HK-2 (cell line): ENCODE results near the gene RASA4B.
"Not testable (repeated sequence)": the region's sequence is repeated elsewhere in the genome, so short reads cannot be mapped to it uniquely, and the experiment has no call there.

Experiments used
- DNase-seq: peaks from one replicate; pipeline ENCODE4 v3.0.0-alpha.2; 2018; ENCODE audit not compliant: unreplicated experiment

The RASA4B gene

GRCh38 chr7:102474116-102474515 lies 43.5 kb downstream of the RASA4B start:
- not testable (repeated sequence) for DNase-seq

GRCh38 chr7:102473271-102473991 lies 44.1 kb downstream of the RASA4B start:
- DNase-seq: no peak

- DNase-seq: no peak
Observed at GRCh38 chr7:102472126-102473041, 45.2 kb downstream of the RASA4B start.

- DNase-seq: no peak
Observed at GRCh38 chr7:102471791-102472125, 45.8 kb downstream of the RASA4B start.

- DNase-seq: no peak
Observed at GRCh38 chr7:102469972-102470825, 47.4 kb downstream of the RASA4B start.

- DNase-seq: no peak
Observed at GRCh38 chr7:102469351-102469971, 48.1 kb downstream of the RASA4B start.

- no peak for DNase-seq
Observed at GRCh38 chr7:102468478-102469350, 48.9 kb downstream of the RASA4B start.

- DNase-seq: no peak
Observed at GRCh38 chr7:102467581-102468477, 49.7 kb downstream of the RASA4B start.

GRCh38 chr7:102466097-102466496 lies 51.5 kb downstream of the RASA4B start:
- DNase-seq: no peak

GRCh38 chr7:102464577-102465280 lies 52.8 kb downstream of the RASA4B start, which contains the start of the genes ALKBH4 and LRWD1:
TSS of gene ALKBH4 (minus strand) at chr7:102464863. CDS start at chr7:102464836, 27 bp downstream.
TSS of gene LRWD1 (plus strand) at chr7:102464984. CDS start at chr7:102465081, 97 bp downstream.
- DNase-seq: peak; percentile 96

GRCh38 chr7:102463841-102464576 lies 53.6 kb downstream of the RASA4B start:
- no peak for DNase-seq

GRCh38 chr7:102460467-102460866 lies 57.1 kb downstream of the RASA4B start:
- no peak for DNase-seq

- no peak for DNase-seq
Observed at GRCh38 chr7:102459221-102459844, 58.2 kb downstream of the RASA4B start.

GRCh38 chr7:102457352-102457924 lies 60.1 kb downstream of the RASA4B start:
- no peak for DNase-seq

- no peak for DNase-seq
Observed at GRCh38 chr7:102456327-102456726, 61.2 kb downstream of the RASA4B start.

- DNase-seq: no peak
Observed at GRCh38 chr7:102455596-102455995, 62.0 kb downstream of the RASA4B start.

GRCh38 chr7:102454932-102455331 lies 62.6 kb downstream of the RASA4B start:
- not testable (repeated sequence) for DNase-seq
